Breast epithelium (tissue), 4 donors: Measurements from ENCODE around the gene NID2. TPM values are rescaled to one million over a fixed set of nuclear protein-coding genes. Genes with fewer than 3 reads are reported as not detected.

Experiments
- DNase-seq, 2 donors: peaks; one replicate each; pipeline ENCODE4 v3.0.0-alpha.2; 2019; ENCODE audit warnings: low spot score in 2 of 2
- H3K27ac ChIP-seq, 2 donors: fragments of 200-600 bp; sonication (generic) in 1 of 2; one replicate each; pipeline ENCODE4 v1.5.1; 2016 to 2019; ENCODE audit warnings: mild to moderate bottlenecking in 1 of 2
- H3K27me3 ChIP-seq, 2 donors: fragments of 200-600 bp; sonication (generic) in 1 of 2; one replicate each; pipeline versions ENCODE4 v1.5.1 to v1.6.0; 2017 to 2019; ENCODE audit warnings: control low read depth in 1 of 2, mild to moderate bottlenecking in 1 of 2
- H3K36me3 ChIP-seq: fragments of 200-600 bp; one replicate; pipeline ENCODE4 v1.5.1; 2019
- H3K4me1 ChIP-seq, 2 donors: fragments of 200-600 bp; sonication (generic); one replicate each; pipeline ENCODE4 v1.5.1; 2016 to 2019; ENCODE audit warnings: control low read depth in 1 of 2
- H3K4me3 ChIP-seq, 3 donors: fragments of 200-600 bp; sonication (generic); 1 replicate in 2 of 3; 2 replicates in 1 of 3; pipeline ENCODE4 v1.5.1; 2016 to 2019; ENCODE audit warnings: mild to moderate bottlenecking in 3 of 3, moderate library complexity in 2 of 3
- H3K9me3 ChIP-seq, 2 donors: fragments of 200-600 bp; sonication (generic) in 1 of 2; one replicate each; pipeline ENCODE4 v1.5.1; 2016 to 2019; ENCODE audit warnings: control low read depth in 1 of 2
- CTCF ChIP-seq, 3 donors: fragments of 450-650 bp; IDR thresholded peaks; one replicate each; pipeline ENCODE4 v1.5.1; 2016 to 2017; ENCODE audit warnings: antibody characterized with exemption in 3 of 3, mild to moderate bottlenecking in 3 of 3, moderate library complexity in 3 of 3
- POLR2A ChIP-seq: fragments of 450-650 bp; IDR thresholded peaks from one replicate; pipeline ENCODE4 v1.6.1; 2016; ENCODE audit warnings: antibody characterized with exemption, mild to moderate bottlenecking, moderate library complexity
- POLR2AphosphoS5 ChIP-seq, 3 donors: sonication (generic); formaldehyde crosslinking; IDR thresholded peaks; one replicate each; pipeline ENCODE4 v1.6.1; 2017; ENCODE audit warnings: antibody characterized with exemption in 3 of 3
- intact Hi-C: fragments of 100-400 bp; cut with DNase I; formaldehyde crosslinking; loops from one replicate; pipeline ENCODE4 v1.15.1; 2023; ENCODE audit warnings: low total_unique reads
- total RNA-seq, 3 donors: library from RNA; depleted of rRNA; stranded (reverse); fragments of >200 nt; gene quantifications; one replicate each; pipeline ENCODE4 v1.1.0, GENCODE V29; 2016

The NID2 gene
- 10 to 100 TPM; 10.9 to 30.8 (median 14.2) TPM for total RNA-seq

GRCh38 chr14:52068615-52069306, at the start of gene NID2:
NID2 (minus strand) TSS chr14:52069059; CDS start chr14:52068994, 65 bp downstream.
- Histone ChIP-seq H3K27ac (peak within 1 kb of the TSS; percentile 62 to 87), H3K9me3 (no peaks in the 10 kb centered on the region), H3K4me1 (no peaks in the 10 kb centered on the region), H3K4me3 (peak within 1 kb of the TSS; percentile 52 to 87 (median 63)), H3K36me3 (no peaks in the 10 kb centered on the region), H3K27me3 (peaks cover 0 to 15% of the 10 kb centered on the region in 2 donors)
- TF ChIP-seq POLR2AphosphoS5 (IDR thresholded peaks at IDR 0.05) = peak in 2 of 3 donors; percentile 6 to 24
- TF ChIP-seq POLR2A = no peak
- intact Hi-C loops = no loop called here
- DNase-seq = peak; percentile 45 to 67

GRCh38 chr14:52117111-52117832, 48.4 kb upstream of the NID2 start:
- H3K27me3 ChIP-seq = no peaks in the 10 kb centered on the region
- no peaks in the 10 kb centered on the region for H3K36me3 ChIP-seq
- H3K4me3 ChIP-seq = no peak overlapping the region
- H3K9me3 ChIP-seq = no peaks in the 10 kb centered on the region
- no peaks in the 10 kb centered on the region for H3K4me1 ChIP-seq
- intact Hi-C loops = no loop called here
- no peak for DNase-seq
- no peak overlapping the region for H3K27ac ChIP-seq
- TF ChIP-seq POLR2AphosphoS5 (IDR thresholded peaks at IDR 0.05) (no peak), POLR2A (no peak), CTCF (IDR thresholded peaks at IDR 0.05) (no peak)

GRCh38 chr14:52115286-52115685, 46.4 kb upstream of the NID2 start:
- no peak for DNase-seq
- Histone ChIP-seq H3K36me3 (no peaks in the 10 kb centered on the region), H3K4me3 (no peak overlapping the region), H3K27me3 (no peaks in the 10 kb centered on the region), H3K4me1 (no peaks in the 10 kb centered on the region), H3K9me3 (no peaks in the 10 kb centered on the region), H3K27ac (no peak overlapping the region)
- TF ChIP-seq POLR2AphosphoS5 (IDR thresholded peaks at IDR 0.05) (no peak), CTCF (IDR thresholded peaks at IDR 0.05) (no peak), POLR2A (no peak)
- intact Hi-C loops = no loop called here

GRCh38 chr14:52112336-52113018, 43.6 kb upstream of the NID2 start:
- no peaks in the 10 kb centered on the region for H3K27me3 ChIP-seq
- no peaks in the 10 kb centered on the region for H3K36me3 ChIP-seq
- H3K9me3 ChIP-seq = no peaks in the 10 kb centered on the region
- DNase-seq = no peak
- no peak for TF ChIP-seq POLR2A
- no peak for TF ChIP-seq POLR2AphosphoS5 (IDR thresholded peaks at IDR 0.05)
- TF ChIP-seq CTCF (IDR thresholded peaks at IDR 0.05) = no peak
- H3K4me3 ChIP-seq = no peak overlapping the region
- no peak overlapping the region for H3K27ac ChIP-seq
- H3K4me1 ChIP-seq = no peaks in the 10 kb centered on the region
- intact Hi-C loops = no loop called here

- Histone ChIP-seq H3K27ac (no peak overlapping the region), H3K9me3 (no peaks in the 10 kb centered on the region), H3K27me3 (no peaks in the 10 kb centered on the region), H3K36me3 (no peaks in the 10 kb centered on the region), H3K4me1 (no peaks in the 10 kb centered on the region), H3K4me3 (no peak overlapping the region)
- DNase-seq = no peak
- intact Hi-C loops = no loop called here
- no peak for TF ChIP-seq POLR2AphosphoS5 (IDR thresholded peaks at IDR 0.05)
- TF ChIP-seq CTCF (IDR thresholded peaks at IDR 0.05) = no peak
- no peak for TF ChIP-seq POLR2A
These were observed 42.7 kb upstream of the NID2 start for GRCh38 chr14:52111583-52111982.
